HG02852 (cell line): Measurements from ENCODE around the gene PRKCE.

Experiments used
- ATAC-seq: cut with Tn5 transposase; IDR thresholded peaks from one replicate; pipeline ENCODE4 v1.9.1; 2021; ENCODE audit warnings: mild to moderate bottlenecking, moderate library complexity; ENCODE audit not compliant: unreplicated experiment

Gene PRKCE

GRCh38 chr2:46062637-46063412, 411.4 kb downstream of the PRKCE start:
- ATAC-seq = no peak

GRCh38 chr2:46064396-46064795, 412.9 kb downstream of the PRKCE start:
- ATAC-seq = no peak

DNA sequence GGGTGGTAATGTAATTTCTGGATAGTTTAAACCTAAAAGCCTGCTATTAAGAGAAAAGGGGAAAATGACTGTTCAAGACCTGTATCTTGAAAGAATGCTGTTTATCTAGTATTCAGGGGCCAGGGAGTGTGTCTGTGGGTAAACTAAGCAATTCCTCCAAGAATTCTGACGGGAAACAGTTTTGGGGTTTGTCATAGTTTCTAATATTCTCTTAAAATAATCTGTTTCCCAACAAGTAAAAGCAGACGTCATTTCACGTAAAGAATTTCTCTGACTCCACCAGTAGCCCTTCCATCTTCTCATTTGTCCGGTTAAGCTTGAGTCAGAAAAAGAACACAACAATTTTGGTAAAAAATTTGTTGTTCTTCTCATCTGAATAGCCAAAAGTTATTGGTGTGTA, 413.7 kb downstream of the PRKCE start:
- no peak for ATAC-seq

DNA sequence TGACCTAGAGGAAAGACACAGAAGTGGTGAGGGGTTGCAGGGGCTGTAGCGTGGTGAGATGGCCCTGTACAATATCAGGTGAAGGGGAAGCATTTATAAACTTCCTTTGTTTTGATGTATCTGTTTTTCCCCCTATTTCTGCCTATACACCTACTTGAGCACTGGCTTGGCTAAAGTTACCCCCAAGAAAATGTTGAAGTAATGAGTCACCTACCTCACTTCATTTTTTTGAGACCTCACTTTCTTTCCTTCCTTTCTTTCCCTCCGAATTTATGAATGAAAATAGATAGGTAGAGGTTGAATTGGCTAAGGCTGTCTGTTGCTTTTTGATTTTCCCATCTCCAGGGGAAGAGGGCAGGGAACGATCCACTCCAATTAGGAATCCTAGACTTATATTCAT, 414.6 kb downstream of the PRKCE start:
- no peak for ATAC-seq

- no peak for ATAC-seq
Measured at GRCh38 chr2:46066601-46067000, 415.1 kb downstream of the PRKCE start.

DNA sequence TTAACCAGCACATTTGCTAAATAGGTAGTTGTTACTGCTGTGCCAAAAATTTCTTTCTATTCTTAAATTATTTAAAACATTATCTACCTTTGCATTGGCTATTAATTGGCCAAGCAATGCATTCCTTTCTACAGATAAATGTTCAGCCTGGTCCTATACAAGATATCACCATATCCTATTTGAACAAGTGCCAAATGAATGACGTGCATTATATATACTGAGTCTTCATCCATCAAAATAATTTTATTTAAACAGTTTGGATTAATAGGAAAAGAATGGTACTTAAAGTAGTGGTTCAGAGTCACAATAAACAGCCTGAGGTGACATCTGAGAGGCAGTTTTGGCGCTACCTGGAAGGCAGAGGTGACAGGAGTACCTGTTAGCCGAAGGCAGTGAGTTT, 415.6 kb downstream of the PRKCE start:
- ATAC-seq = no peak

GRCh38 chr2:46067501-46068305, 416.2 kb downstream of the PRKCE start:
- no peak for ATAC-seq

- no peak for ATAC-seq
Measured at GRCh38 chr2:46068636-46069035, 417.2 kb downstream of the PRKCE start.

DNA sequence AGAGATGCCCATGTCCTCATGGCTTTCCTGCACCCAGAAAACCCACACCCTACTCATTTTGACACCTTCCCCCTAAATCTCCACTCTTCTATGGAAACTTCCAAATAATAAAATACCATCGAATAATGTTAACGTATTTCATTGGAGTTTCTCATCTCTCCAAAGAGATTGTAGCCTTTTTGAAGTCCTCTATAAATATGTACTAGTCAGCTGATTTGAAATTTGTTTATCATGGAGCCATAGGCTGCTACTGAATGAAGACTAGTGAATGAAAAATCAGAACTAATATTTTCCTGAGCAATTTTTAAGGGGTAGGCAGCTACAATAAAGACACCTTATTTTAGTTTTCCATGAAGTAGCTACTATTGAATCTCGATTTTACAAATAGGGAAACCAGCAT, 419.6 kb downstream of the PRKCE start:
- ATAC-seq = no peak

DNA sequence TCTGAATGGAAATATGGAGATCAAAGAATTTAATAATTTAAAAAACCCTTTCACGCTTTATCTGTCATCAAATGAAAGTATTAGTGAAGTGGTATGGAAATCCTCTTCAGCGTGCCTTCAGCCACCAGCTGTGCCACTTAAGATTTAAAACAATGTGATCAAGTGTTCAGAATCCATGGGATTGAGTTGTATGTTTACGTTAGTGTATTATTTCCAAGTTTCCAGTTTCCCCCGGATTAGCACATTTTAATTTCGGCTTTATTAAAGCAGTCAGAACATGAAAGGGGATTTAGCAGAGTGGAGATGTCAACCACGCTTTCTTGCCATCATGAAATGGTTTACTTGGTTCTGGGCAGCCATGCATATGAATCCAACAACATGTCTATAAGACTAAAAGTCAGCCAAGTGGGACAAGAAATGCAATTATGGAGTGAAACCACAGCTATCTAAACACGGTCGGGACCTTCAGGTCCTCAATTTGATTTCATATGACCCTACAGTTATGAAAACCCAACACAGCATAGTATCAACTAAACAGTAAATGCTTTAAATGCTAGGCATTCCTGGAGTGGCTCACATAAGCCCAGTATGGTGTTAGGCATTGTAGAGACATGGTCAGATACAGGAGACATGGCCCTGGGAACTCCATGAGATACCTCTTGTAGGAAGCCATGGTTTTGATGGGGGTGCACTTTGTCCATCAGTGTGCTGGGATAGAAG, 420.8 kb downstream of the PRKCE start:
- ATAC-seq = no peak

- no peak for ATAC-seq
Measured at GRCh38 chr2:46073540-46074046, 422.1 kb downstream of the PRKCE start.

- ATAC-seq = no peak
Measured at GRCh38 chr2:46074501-46074900, 423.0 kb downstream of the PRKCE start.

GRCh38 chr2:46075848-46076247, 424.4 kb downstream of the PRKCE start:
- no peak for ATAC-seq

DNA sequence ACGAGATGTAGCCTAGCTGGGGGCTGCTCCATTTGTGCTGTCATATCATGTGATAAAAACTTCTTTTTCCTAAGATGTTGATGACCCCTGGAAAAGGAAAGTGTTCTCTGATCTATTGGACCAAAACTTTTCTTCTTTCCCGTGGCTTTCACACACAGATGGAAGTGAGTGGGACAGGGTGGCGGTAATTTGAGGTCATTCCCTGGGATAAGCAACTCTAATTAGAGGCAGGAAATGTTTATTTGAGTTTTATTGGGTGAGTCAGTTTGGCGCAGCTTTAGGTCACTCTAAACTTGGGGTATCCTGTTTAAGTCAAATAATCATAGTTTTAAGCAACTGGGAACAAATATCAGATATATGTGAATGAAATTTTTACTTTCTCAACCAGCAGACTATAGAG, 424.8 kb downstream of the PRKCE start:
- ATAC-seq = no peak

- ATAC-seq = no peak
Measured at GRCh38 chr2:46076875-46077274, 425.4 kb downstream of the PRKCE start.

DNA sequence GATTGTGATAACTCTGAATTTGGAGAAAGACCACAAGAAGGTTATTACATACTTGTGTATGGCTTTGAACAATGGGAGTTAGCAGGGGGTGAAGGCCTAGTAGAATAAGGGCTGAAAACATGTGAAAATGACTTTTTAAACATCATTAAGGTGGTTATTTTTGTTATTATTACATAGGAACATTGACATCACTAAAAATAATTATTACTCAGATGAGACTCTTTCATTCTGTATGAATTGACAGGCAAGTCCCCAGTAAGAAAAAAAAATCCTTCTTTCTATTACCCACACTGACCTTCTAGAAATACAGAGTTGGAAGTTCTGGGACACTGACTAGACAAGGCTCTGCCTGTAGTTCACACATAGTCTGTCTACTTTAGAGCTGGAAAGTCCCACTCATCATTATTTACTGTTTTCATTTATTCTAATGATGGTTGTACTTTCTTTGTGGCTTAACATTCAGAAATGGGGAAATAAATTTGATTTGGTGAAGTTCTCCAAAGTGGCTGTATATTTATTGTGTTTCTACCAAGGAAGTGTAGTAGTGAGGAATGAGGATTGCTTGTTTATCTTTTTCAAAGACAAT, 426.1 kb downstream of the PRKCE start:
- no peak for ATAC-seq

- no peak for ATAC-seq
Measured at GRCh38 chr2:46079985-46080560, 428.6 kb downstream of the PRKCE start.

GRCh38 chr2:46082531-46083485, 431.3 kb downstream of the PRKCE start:
- no peak for ATAC-seq

- ATAC-seq = no peak
Measured at GRCh38 chr2:46086578-46087070, 435.1 kb downstream of the PRKCE start.
